ENCODE data around the gene BTBD18.

GRCh38 chr11:57698843-57699365 is 52.7 kb downstream of the BTBD18 start:
- no peak for TF ChIP-seq CTCF (IDR thresholded peaks at IDR 0.05)
- no peak for TF ChIP-seq ZFX (IDR thresholded peaks at IDR 0.05; ENCODE audit: borderline replicate concordance)

All from 22Rv1 (cell line).